OCI-LY1 (cell line): ENCODE data around the gene PKNOX2.

Experiments used
- CTCF ChIP-seq: fragments of 200-600 bp; sonication (generic), shearing (Covaris generic); IDR thresholded peaks from 2 replicates; pipeline ENCODE4 v1.5.1; 2017; ENCODE audit warnings: mild to moderate bottlenecking, antibody characterized with exemption, low read length, moderate library complexity, mixed read lengths
- EZH2 ChIP-seq: fragments of 200-600 bp; sonication (generic), shearing (Covaris generic); IDR thresholded peaks from 2 replicates; pipeline ENCODE4 v1.8.0; 2017; ENCODE audit warnings: borderline replicate concordance, mixed run types, mild to moderate bottlenecking, antibody characterized with exemption, low read length, moderate library complexity, mixed read lengths

DNA sequence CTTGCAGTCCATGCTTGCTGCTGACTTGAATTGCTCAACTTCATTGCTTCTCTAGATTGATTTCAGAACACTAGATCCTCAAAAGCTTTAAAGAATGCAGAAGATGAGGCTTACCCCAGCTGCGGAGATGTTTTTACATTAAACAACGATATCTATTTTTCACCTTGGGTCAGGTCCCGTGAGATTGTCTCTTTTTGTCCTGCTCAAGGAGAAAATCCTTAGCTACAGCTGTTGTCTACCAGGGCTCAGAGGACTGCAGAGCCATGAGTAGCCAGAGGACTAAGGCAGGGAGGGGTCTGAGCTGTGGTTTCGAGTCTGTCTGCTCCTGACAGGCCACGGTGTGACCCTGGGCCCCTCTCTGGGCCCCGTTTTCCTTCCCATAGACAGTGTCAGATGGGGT is 51.4 kb downstream of the PKNOX2 start:
- TF ChIP-seq CTCF, result no peak
- TF ChIP-seq EZH2, result no peak
